HG03064 (cell line): ENCODE data around the gene TFF3.

Experiments
- ATAC-seq: cut with Tn5 transposase; IDR thresholded peaks from one replicate; pipeline ENCODE4 v1.9.1; 2021; ENCODE audit warnings: low read depth; ENCODE audit not compliant: unreplicated experiment

TFF3 gene

DNA sequence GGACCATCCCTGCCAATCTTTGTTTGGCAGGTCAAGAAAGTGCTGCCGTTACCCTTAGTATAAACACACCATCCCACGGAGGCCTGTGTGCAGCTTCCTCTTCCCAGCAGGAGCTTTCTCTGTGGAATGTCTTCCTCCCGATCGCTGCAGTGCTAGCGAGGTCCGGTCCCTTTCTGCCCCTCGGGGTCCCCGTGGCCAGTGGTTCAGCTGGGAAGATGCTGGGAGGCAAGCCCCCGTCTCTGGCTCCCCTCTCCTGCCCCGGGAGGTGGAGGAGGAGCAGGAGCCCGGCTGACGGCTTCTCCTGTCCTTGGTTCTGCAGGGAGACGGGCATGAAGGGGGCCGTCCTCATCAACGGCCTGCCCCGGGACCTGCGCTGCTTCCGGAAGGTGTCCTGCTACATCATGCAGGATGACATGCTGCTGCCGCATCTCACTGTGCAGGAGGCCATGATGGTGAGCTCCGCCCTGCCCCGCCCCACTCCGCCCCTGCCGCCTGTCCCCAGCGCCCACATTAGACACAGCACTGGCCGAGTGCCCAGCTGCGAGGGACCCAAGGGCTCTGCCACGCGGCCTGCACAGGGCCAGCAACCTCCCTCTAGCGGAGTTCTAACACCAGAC lies 42.1 kb downstream of the TFF3 start:
- ATAC-seq, result no peak

DNA sequence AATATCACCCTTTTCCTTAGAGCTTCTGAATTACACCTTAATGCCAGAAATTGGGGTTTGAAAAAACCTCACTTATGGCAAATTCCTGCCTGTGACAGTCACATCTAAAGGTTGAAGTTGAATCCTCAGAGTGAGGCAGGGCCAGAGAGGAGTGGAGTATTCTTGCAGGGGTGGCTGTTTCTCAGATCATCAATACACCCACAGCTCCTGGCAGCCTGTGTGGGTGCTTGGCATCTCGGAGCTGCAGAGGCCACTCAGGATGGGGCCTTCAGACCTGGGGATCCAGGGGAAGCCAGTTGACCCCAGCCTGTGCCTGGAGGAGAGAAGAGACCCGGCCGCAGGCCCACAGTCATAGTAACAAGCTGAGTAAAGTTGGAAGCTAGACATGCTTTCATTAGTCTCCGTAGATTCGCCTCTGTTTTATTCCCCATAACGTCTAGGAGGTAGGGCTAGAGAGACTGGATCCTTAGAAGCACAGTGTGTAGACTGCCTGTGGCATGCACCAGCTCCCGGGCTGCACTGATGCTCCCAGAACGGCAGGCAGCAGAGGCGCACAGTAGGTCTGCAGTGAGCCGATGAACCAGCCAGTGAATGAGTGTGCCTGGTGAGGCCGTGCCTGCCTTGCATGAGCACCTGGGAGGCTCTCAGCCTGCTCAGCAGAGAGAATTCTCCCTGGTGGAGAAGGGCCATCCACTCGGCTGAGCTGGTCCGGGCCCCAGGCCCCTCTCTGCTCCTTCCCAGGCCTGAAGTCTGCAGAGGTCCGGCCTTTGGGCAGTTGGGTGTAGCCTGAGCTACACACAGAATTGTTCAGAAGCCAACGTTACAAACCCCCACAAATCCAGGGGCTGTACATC lies 42.9 kb downstream of the TFF3 start:
- no peak for ATAC-seq

DNA sequence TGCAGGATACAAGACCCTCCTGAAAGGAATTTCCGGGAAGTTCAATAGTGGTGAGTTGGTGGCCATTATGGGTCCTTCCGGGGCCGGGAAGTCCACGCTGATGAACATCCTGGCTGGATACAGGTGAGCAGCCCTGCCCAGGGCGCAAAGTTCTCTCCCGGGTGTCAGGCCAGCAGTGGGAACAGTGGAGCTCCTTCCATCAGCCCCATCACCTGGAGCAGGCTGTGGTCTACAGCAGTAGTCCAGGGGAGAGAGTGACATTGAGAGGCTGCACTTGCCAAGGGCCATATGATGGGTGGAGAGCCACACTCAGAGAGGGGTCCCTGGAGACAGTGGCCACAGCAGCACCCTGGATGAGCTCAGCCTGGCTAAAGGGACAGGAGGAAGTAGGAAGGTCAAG lies 44.1 kb downstream of the TFF3 start:
- ATAC-seq, result no peak

DNA sequence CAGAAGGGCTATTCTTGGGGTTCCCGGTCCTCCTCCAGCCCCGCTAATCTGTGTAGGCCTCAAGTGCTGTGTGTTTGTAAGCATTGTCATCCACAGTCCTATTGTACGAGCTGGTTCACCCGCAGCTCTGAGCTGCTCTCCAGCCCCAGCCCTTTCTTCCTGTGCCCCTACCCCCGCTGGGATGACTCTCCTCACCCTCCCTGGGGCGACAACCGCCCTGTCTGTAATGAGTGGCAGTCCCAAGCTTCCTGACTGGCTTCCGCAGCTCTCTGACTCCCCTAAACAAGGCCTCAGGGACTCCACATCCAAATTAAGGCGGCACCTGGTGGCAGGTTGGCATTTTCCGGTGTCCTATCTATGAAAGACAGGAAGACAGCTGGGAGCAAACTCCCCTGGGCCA lies 45.8 kb downstream of the TFF3 start:
- ATAC-seq, result no peak

DNA sequence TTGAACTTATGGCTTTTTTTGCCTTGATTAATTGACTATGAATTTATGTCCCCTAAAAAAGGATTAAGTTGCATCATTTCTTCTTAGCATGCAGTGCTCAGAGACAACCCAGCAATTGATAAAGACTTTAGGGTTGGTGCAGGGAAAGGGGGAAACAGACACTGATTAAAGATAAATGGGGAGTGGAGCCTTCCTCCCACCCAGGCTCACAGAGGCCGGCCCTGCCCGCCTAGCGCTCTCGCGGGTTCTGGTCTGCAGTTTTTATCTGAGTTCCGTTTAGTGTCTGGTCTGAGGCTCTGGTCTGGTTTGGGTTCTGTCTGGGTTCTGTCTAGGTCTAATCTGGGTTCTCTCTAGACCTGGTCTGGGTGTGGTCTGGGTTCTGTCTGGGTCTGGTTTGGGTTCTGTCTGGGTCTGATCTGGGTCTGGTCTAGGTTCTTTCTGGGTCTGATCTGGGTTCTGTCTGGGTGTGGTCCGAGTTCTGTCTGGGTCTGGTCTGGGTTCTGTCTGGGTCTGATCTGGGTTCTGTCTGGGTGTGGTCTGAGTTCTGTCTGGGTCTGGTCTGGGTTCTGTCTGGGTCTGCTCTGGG lies 48.1 kb downstream of the TFF3 start:
- ATAC-seq, result no peak

DNA sequence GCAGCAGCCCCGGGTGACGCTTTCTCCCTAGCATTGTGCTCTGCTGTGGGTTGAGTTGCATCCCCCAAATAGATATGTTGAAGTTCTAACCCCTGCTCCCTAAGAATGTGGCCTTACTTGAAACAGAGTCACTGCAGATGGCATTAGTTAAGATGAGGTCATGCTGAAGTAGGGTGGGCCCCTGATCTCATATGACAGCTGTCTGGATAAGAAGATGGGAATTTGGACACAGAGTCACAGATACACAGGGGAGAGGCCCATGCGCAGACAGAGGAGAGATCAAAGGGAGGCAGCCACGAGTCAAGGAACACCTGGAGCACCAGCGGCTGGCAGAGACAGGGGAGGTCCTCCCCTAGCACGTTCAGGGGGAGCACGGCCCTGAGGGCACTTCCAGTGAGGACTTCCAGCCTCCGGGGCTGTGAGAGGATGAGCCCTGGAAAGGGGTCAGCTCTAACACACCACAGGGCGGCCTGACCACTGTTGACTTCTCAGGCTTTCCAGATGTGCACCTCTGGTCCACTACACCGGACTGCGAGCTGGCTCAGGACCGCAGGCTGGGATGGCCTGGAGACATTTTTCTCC lies 49.9 kb downstream of the TFF3 start:
- ATAC-seq, result no peak

DNA sequence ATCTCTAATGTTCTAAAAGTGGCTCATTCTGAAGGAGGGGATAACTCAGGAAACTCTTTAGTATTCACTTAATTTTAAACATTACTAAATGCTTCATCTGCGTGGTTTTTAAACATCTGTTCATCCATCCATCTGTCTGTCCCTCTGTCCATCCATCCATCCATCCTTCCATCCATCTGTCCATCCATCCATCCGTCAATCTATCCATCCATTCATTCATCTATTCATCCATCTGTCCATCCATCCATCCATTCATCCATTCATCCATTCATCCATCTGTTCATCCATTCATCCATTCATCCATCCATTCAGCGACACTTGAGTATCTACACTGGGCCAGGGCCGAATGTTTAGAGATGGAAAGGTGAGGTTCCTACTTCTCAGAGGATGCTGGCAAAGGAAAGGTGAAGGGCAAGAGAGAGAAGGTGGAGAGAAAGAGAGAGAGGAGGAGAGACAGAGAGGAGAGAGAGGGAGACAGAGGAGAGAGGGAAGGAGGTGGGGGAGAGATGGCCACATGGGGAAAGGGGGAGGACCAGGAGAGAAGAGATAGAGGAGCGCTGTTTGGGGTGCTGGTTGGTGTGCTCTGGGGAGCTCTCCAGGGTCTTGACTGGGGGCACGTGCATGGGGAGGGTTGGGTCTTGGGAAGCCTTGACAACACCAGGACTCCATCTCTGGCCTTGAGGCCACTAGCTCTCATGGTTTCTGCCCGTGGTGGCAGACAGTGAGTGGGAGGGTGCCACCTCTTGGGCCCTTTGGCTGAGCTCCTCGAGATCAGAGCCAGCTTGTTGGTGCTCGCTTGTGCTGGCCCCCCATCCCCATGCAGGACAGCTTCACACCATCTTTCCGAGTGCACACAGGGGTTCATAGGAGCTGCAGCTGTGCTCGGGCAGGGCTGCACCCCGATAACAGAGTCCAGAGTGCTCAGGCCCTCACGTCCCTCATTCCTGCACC lies 50.7 kb downstream of the TFF3 start:
- no peak for ATAC-seq

DNA sequence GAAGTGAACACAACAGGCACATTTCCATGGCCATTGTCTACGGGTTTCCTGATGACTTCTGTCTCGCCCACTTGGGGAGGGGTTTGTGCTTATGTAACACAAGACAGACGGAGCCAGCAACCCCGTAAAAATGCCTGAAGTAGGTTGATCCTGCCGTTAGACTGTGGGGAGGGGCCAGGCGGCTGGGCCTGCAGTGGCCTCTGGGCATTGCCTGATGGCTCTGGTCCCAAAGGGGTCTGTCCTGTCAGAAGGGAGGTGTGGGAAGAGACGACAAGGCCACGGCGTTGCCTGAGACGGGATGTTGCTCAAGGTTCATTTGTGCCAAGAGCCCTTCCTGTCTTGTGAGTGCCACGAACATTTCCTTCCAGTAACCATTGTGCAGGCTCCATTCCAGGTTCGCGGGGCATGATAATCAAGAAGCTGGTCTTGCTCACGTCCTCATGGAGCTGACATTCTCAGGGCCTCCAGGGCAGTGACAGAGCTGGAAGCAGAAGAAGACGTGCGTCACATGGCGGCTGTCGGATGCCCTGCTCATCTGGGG lies 51.5 kb downstream of the TFF3 start:
- no peak for ATAC-seq

DNA sequence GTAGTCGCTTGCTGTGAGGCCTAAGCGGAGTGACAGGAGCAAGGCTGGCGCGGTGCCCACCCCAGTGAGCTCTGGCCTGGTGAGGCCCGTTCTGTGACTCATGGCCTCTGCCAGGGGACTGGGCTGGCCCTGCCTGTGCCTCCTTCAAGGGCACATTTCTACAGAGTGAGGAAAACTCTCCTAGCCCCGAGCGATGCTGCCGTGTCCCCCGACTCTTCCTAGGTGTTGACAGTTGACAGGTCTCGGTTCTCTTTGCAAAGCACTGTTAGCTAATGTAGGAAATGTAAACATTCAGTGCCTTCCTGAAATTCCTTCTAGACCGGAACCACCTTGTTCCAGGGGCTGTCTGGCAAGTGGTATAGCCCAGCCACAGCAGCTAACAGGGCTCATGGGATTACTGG lies 52.4 kb downstream of the TFF3 start:
- ATAC-seq, result no peak

DNA sequence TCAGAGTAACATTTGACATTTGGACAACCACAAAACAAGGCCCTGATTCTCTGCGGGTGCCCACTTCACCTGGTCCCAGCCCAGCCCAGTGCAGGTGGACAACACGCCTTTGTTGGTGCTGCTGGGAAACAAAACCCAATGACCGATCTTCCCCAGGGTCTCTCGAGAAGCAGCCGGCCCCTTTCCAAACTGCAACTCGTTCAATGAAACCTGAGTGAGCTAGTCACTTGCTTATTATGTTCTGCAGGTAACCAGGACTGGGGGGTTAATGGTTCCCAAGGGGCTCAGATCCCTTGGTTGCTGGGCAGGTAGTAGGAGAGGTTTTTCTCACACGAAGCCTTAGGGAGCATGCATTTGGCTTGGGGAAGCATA lies 53.4 kb downstream of the TFF3 start:
- no peak for ATAC-seq
